ENCODE measurements around the gene DNAJC5. TPM values are rescaled to one million over a fixed set of nuclear protein-coding genes. Genes with fewer than 3 reads are reported as not detected.

Gene DNAJC5
- total and polyA plus RNA-seq, 2 of the 8 experiments (the other 6 are each of a cell fraction or from before 2014, with no cell fraction given), result 19.2 to 31.2 TPM

DNA sequence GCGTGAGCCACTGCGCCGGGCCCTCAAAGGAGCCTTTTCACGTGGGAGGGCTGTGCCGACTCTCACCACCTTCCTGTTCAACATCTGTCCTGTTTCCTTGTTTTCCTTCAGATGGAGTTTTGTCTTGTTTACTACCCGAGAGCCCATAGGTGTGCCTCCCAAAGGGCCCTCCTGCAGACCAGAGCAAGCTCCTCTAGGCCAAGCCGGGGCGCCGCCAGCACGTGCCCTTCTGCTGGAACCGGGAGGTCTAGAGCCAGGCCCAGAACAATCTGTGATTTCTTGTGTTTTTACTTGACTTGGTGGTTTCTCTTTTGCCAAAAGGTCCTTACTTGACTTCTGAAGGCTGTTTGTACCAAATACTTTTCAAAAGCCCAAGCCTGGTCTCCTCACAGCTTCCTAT, 8.0 kb upstream of the DNAJC5 start:
- Histone ChIP-seq H3K14ac (ENCODE audit: insufficient read length) (no peak overlapping the region), H3K27me3 (replicated peaks in 1 of 4; ENCODE audit: control insufficient read depth in 3 of 4, extremely low read depth in 1 of 4, insufficient read depth in 3 of 4, low read length in 3 of 4) (no peaks in the 10 kb centered on the region), H2AFZ (ENCODE audit: low read length) (no peak overlapping the region), H2BK5ac (ENCODE audit: low read depth, low read length) (no peak overlapping the region), H3K9me3 (ENCODE audit: insufficient read depth in 2 of 2, low read depth in 1 of 2, low read length in 1 of 2) (no peaks in the 10 kb centered on the region), H3K9ac (replicated peaks in 1 of 4; ENCODE audit: extremely low read depth in 1 of 4, low read depth in 3 of 4, low read length in 3 of 4) (no peak overlapping the region), H2BK15ac (ENCODE audit: low read length) (no peak overlapping the region), H3K56ac (replicated peaks; ENCODE audit: insufficient read length, low read depth, low read length) (no peak overlapping the region), H3K18ac (ENCODE audit: extremely low read depth, low read length) (no peak overlapping the region), H3K79me1 (ENCODE audit: low read depth, low read length) (peaks cover 21% of the 10 kb centered on the region), H3K79me2 (ENCODE audit: control insufficient read depth in 1 of 2, insufficient read depth in 2 of 2, low read length in 2 of 2) (peaks cover 0 to 2% of the 10 kb centered on the region in 2 experiments; a peak in 1 of 4 replicates), H3K4me2 (ENCODE audit: insufficient read depth in 1 of 2, low read depth in 2 of 2, low read length in 2 of 2) (no peak overlapping the region), H2AK5ac (ENCODE audit: low read depth, low read length) (no peak overlapping the region), H3K4me1 (replicated peaks in 1 of 4; ENCODE audit: control insufficient read depth in 3 of 4, insufficient read depth in 4 of 4, low read length in 3 of 4) (no peaks in the 10 kb centered on the region), H4K5ac (ENCODE audit: insufficient read length, low read depth, low read length) (no peak overlapping the region), H2BK12ac (ENCODE audit: low read depth, low read length) (no peak overlapping the region), H3K4me3 (ENCODE audit: extremely low read depth in 1 of 4, insufficient read depth in 2 of 4, low read depth in 3 of 4, low read length in 4 of 4) (no peak overlapping the region), H4K20me1 (replicated peaks in 1 of 2; ENCODE audit: control insufficient read depth in 1 of 2, insufficient read depth in 2 of 2, low read length in 2 of 2) (peaks cover 14 to 26% of the 10 kb centered on the region in 2 experiments), H3K23ac (ENCODE audit: insufficient read length) (no peak overlapping the region), H3K23me2 (ENCODE audit: low read depth, low read length) (no peaks in the 10 kb centered on the region), H4K8ac (ENCODE audit: extremely low read depth, insufficient read depth, low read length) (no peak overlapping the region), H2BK20ac (ENCODE audit: low read length) (no peak overlapping the region), H3K4ac (replicated peaks; ENCODE audit: insufficient read length, low read depth, low read length) (no peak overlapping the region), H3K27ac (ENCODE audit: low read depth, low read length) (no peak overlapping the region), H2BK120ac (replicated peaks; ENCODE audit: low read depth, low read length) (no peak overlapping the region), H3K36me3 (ENCODE audit: control insufficient read depth in 2 of 4, insufficient read depth in 4 of 4, low read length in 3 of 4) (peaks cover 12 to 45% (median 22%) of the 10 kb centered on the region in 4 experiments), H4K91ac (replicated peaks; ENCODE audit: insufficient read length, low read length) (no peak overlapping the region)
- CTCF ChIA-PET (ENCODE audit: partially characterized antibody), result interaction anchor here (0.7 to 0.9 kb wide), 3 partner anchors 30 to 86 kb away, joined by 3 read pairs; no protein-coding TSS in a partner anchor
- POLR2A ChIA-PET (ENCODE audit: partially characterized antibody), result interaction anchor here (0.6 to 2.0 kb wide), 3 partner anchors 12 to 178 kb away, joined by 3 to 7 read pairs (median 4); no protein-coding TSS in a partner anchor
- FAIRE-seq, result no peak
- WGBS, 2 experiments (ENCODE audit: extremely low coverage in 1 of 2, insufficient coverage in 1 of 2, insufficient read length in 1 of 2, insufficient replicate concordance in 2 of 2, low coverage in 1 of 2, low lambda C conversion rate in 2 of 2, missing lambda C conversion rate in 1 of 2), result 97% methylated on average over 11 of the region's 11 CpGs; no CpG with 5 or more reads in 1 of the 2 experiments
- DNase-seq (ENCODE audit: low read depth in 1 of 2, low spot score in 2 of 2), result no peak
- TF ChIP-seq EGR1 (IDR thresholded peaks at IDR 0.05; ENCODE audit: borderline replicate concordance, low read depth, low read length) (no peak), HDAC2 (IDR thresholded peaks at IDR 0.05; ENCODE audit: borderline replicate concordance in 1 of 2, low read depth in 2 of 2, low read length in 2 of 2) (no peak), SIRT6 (IDR thresholded peaks at IDR 0.05; ENCODE audit: low read length) (no peak), ZNF274 (IDR thresholded peaks at IDR 0.05; ENCODE audit: borderline replicate concordance, extremely low read depth, low read length) (no peak), KDM5A (IDR thresholded peaks at IDR 0.05; ENCODE audit: low read length) (no peak), FOSL1 (IDR thresholded peaks at IDR 0.05; ENCODE audit: insufficient read depth, low read depth, low read length) (no peak), JUND (IDR thresholded peaks at IDR 0.05; ENCODE audit: low read length) (no peak), TBP (IDR thresholded peaks at IDR 0.05; ENCODE audit: low read depth, low read length) (no peak), YY1 (IDR thresholded peaks at IDR 0.05; ENCODE audit: low read depth, low read length) (no peak), RAD21 (IDR thresholded peaks at IDR 0.05 in 1 of 2, conservative IDR thresholded peaks at IDR 0.05 in 1 of 2; ENCODE audit: low read depth in 2 of 2, low read length in 2 of 2) (no peak), NRF1 (IDR thresholded peaks at IDR 0.05; ENCODE audit: low read depth, low read length) (no peak), EP300 (IDR thresholded peaks at IDR 0.05; ENCODE audit: borderline replicate concordance in 1 of 2, low read depth in 2 of 2, low read length in 2 of 2) (no peak), POLR2A (IDR thresholded peaks at IDR 0.05; ENCODE audit: control extremely low read depth in 1 of 2, low read depth in 2 of 2, low read length in 2 of 2) (no peak)

Measured in H1 (cell line).